HG02943 (cell line): Measurements from ENCODE around the gene PGBD5.

ENCODE experiments used
- ATAC-seq: cut with Tn5 transposase; IDR thresholded peaks from one replicate; pipeline ENCODE4 v1.9.1; 2021; ENCODE audit warnings: mild to moderate bottlenecking, low read depth, moderate library complexity; ENCODE audit not compliant: unreplicated experiment

The PGBD5 gene

GRCh38 chr1:230330157-230330556, 96.0 kb downstream of the PGBD5 start:
- no peak for ATAC-seq

- ATAC-seq = no peak
These were observed 97.7 kb downstream of the PGBD5 start for GRCh38 chr1:230328342-230329015.

- ATAC-seq = no peak
These were observed 98.2 kb downstream of the PGBD5 start for GRCh38 chr1:230327892-230328284.

GRCh38 chr1:230326971-230327891, 98.9 kb downstream of the PGBD5 start:
- ATAC-seq = no peak

- ATAC-seq = no peak
These were observed 102.4 kb downstream of the PGBD5 start for GRCh38 chr1:230323686-230324085.

GRCh38 chr1:230322967-230323547, 103.1 kb downstream of the PGBD5 start:
- no peak for ATAC-seq

GRCh38 chr1:230322421-230322756, 103.7 kb downstream of the PGBD5 start:
- ATAC-seq = no peak

GRCh38 chr1:230321741-230322420, 104.3 kb downstream of the PGBD5 start:
- ATAC-seq = no peak

GRCh38 chr1:230321341-230321740, 104.8 kb downstream of the PGBD5 start:
- no peak for ATAC-seq

GRCh38 chr1:230320804-230321203, 105.3 kb downstream of the PGBD5 start:
- ATAC-seq = no peak

- ATAC-seq = no peak
These were observed 107.0 kb downstream of the PGBD5 start for GRCh38 chr1:230319014-230319747.

GRCh38 chr1:230317823-230318819, 108.0 kb downstream of the PGBD5 start:
- ATAC-seq = no peak

- ATAC-seq = no peak
These were observed 109.0 kb downstream of the PGBD5 start for GRCh38 chr1:230316864-230317745.

- ATAC-seq = no peak
These were observed 111.0 kb downstream of the PGBD5 start for GRCh38 chr1:230315099-230315498.

GRCh38 chr1:230314142-230314470, 112.0 kb downstream of the PGBD5 start:
- no peak for ATAC-seq

- no peak for ATAC-seq
These were observed 112.5 kb downstream of the PGBD5 start for GRCh38 chr1:230313453-230314141.

GRCh38 chr1:230312676-230313075, 113.5 kb downstream of the PGBD5 start:
- no peak for ATAC-seq
